ENCODE data around the gene FRMPD1. TPM values are rescaled to one million over a fixed set of nuclear protein-coding genes. Genes with fewer than 3 reads are reported as not detected.
"Not testable (repeated sequence)": the region's sequence is repeated elsewhere in the genome, so short reads cannot be mapped to it uniquely, and the experiment has no call there.

FRMPD1 gene
- total RNA-seq (not detected), polyA plus RNA-seq (not detected)

GRCh38 chr9:37650873-37651768 is at the start of gene FRMPD1:
FRMPD1 (plus strand) TSS chr9:37650954; CDS start chr9:37692642, 41,688 bp downstream.
- peaks cover 25% of the 10 kb centered on the region for H3K27me3 ChIP-seq (ENCODE audit: insufficient read depth, low read length, poor library complexity, severe bottlenecking)
- peak within 1 kb of the TSS; percentile 58 for H3K4me3 ChIP-seq (ENCODE audit: low read length)
- peaks cover 11% of the 10 kb centered on the region for H3K4me1 ChIP-seq (ENCODE audit: insufficient read depth, low read length)
- peak; percentile 21 to 58 (median 40) for DNase-seq
- peaks cover 45 to 76% of the 10 kb centered on the region in 2 donors for H3K27me3 Mint-ChIP-seq
- H3K4me1 Mint-ChIP-seq, result peaks cover 8 to 14% (median 8%) of the 10 kb centered on the region in 3 donors
- H3K36me3 ChIP-seq (ENCODE audit: insufficient read depth, low read length), result no peaks in the 10 kb centered on the region
- POLR2A ChIA-PET, result no interaction called here
- peak within 1 kb of the TSS in 4 of 8 donors; percentile 17 to 70 (median 26) for H3K27ac Mint-ChIP-seq
- CTCF ChIA-PET, result interaction anchor here (1.0 to 1.3 kb wide), 2 partner anchors 30 to 68 kb away, joined by 3 read pairs; no protein-coding TSS in a partner anchor
- H3K9me3 ChIP-seq (ENCODE audit: low read length), result no peaks in the 10 kb centered on the region
- peaks cover 0 to 4% (median 0%) of the 10 kb centered on the region in 3 donors for H3K36me3 Mint-ChIP-seq
- no peak within 1 kb of the TSS for H3K27ac ChIP-seq (ENCODE audit: low read depth, low read length)
- H3K9me3 Mint-ChIP-seq, result peaks cover 0 to 2% (median 0%) of the 10 kb centered on the region in 5 donors
- peak within 1 kb of the TSS; percentile 63 to 88 (median 80) for H3K4me3 Mint-ChIP-seq

GRCh38 chr9:37602061-37602460 is 48.7 kb upstream of the FRMPD1 start:
- DNase-seq; H3K36me3 ChIP-seq (ENCODE audit: insufficient read depth, low read length); POLR2A ChIA-PET; H3K9me3 ChIP-seq (ENCODE audit: low read length); H3K4me3 Mint-ChIP-seq; H3K36me3 Mint-ChIP-seq; H3K27ac Mint-ChIP-seq; H3K4me1 ChIP-seq (ENCODE audit: insufficient read depth, low read length); H3K27ac ChIP-seq (ENCODE audit: low read depth, low read length); H3K27me3 ChIP-seq (ENCODE audit: insufficient read depth, low read length, poor library complexity, severe bottlenecking); H3K4me3 ChIP-seq (ENCODE audit: low read length); H3K4me1 Mint-ChIP-seq; H3K9me3 Mint-ChIP-seq: not testable (repeated sequence)
- CTCF ChIA-PET, result interaction anchor here (1.4 to 1.9 kb wide), 2 partner anchors 9 to 10 kb away, joined by 3 to 8 read pairs; partner anchors contain the start of gene TOMM5
- peaks cover 21 to 38% of the 10 kb centered on the region in 2 donors for H3K27me3 Mint-ChIP-seq

GRCh38 chr9:37602817-37603216 is 47.9 kb upstream of the FRMPD1 start:
- Histone ChIP-seq H3K27me3 (ENCODE audit: insufficient read depth, low read length, poor library complexity, severe bottlenecking) (no peaks in the 10 kb centered on the region), H3K9me3 (ENCODE audit: low read length) (no peaks in the 10 kb centered on the region), H3K4me3 (ENCODE audit: low read length) (no peak overlapping the region), H3K27ac (ENCODE audit: low read depth, low read length) (no peak overlapping the region), H3K36me3 (ENCODE audit: insufficient read depth, low read length) (no peaks in the 10 kb centered on the region), H3K4me1 (ENCODE audit: insufficient read depth, low read length) (no peaks in the 10 kb centered on the region)
- H3K4me1 Mint-ChIP-seq, result peaks cover 0 to 6% (median 0%) of the 10 kb centered on the region in 3 donors
- H3K9me3 Mint-ChIP-seq, result peaks cover 0 to 2% (median 0%) of the 10 kb centered on the region in 5 donors
- H3K36me3 Mint-ChIP-seq, result no peaks in the 10 kb centered on the region
- POLR2A ChIA-PET, result no interaction called here
- no peak for DNase-seq
- H3K4me3 Mint-ChIP-seq, result no peak overlapping the region
- no peak overlapping the region for H3K27ac Mint-ChIP-seq
- CTCF ChIA-PET, result interaction anchor here (1.4 to 1.9 kb wide), 2 partner anchors 9 to 11 kb away, joined by 3 to 8 read pairs; partner anchors contain the start of gene TOMM5
- peaks cover 20 to 40% of the 10 kb centered on the region in 2 donors for H3K27me3 Mint-ChIP-seq

- H3K4me3 Mint-ChIP-seq, result no peak overlapping the region
- no peaks in the 10 kb centered on the region for H3K9me3 ChIP-seq (ENCODE audit: low read length)
- H3K27ac ChIP-seq (ENCODE audit: low read depth, low read length), result no peak overlapping the region
- H3K36me3 Mint-ChIP-seq, result no peaks in the 10 kb centered on the region
- no peak overlapping the region for H3K27ac Mint-ChIP-seq
- H3K4me1 ChIP-seq (ENCODE audit: insufficient read depth, low read length), result no peaks in the 10 kb centered on the region
- POLR2A ChIA-PET, result no interaction called here
- no peak overlapping the region for H3K4me3 ChIP-seq (ENCODE audit: low read length)
- H3K36me3 ChIP-seq (ENCODE audit: insufficient read depth, low read length), result no peaks in the 10 kb centered on the region
- H3K27me3 ChIP-seq (ENCODE audit: insufficient read depth, low read length, poor library complexity, severe bottlenecking), result no peaks in the 10 kb centered on the region
- no peak for DNase-seq
- peaks cover 0 to 2% (median 0%) of the 10 kb centered on the region in 5 donors for H3K9me3 Mint-ChIP-seq
- H3K4me1 Mint-ChIP-seq, result peaks cover 0 to 13% (median 0%) of the 10 kb centered on the region in 3 donors
- peaks cover 20 to 40% of the 10 kb centered on the region in 2 donors for H3K27me3 Mint-ChIP-seq
- CTCF ChIA-PET, result no interaction called here
Measured at GRCh38 chr9:37604296-37604695, 46.5 kb upstream of the FRMPD1 start.

GRCh38 chr9:37608250-37608649 is 42.5 kb upstream of the FRMPD1 start:
- H3K27ac ChIP-seq (ENCODE audit: low read depth, low read length), result no peak overlapping the region
- no peaks in the 10 kb centered on the region for H3K4me1 ChIP-seq (ENCODE audit: insufficient read depth, low read length)
- H3K9me3 ChIP-seq (ENCODE audit: low read length), result no peaks in the 10 kb centered on the region
- POLR2A ChIA-PET, result no interaction called here
- H3K27me3 ChIP-seq (ENCODE audit: insufficient read depth, low read length, poor library complexity, severe bottlenecking), result no peaks in the 10 kb centered on the region
- CTCF ChIA-PET, result no interaction called here
- no peak for DNase-seq
- no peak overlapping the region for H3K4me3 ChIP-seq (ENCODE audit: low read length)
- Mint-ChIP-seq H3K27ac (no peak overlapping the region), H3K36me3 (no peaks in the 10 kb centered on the region), H3K4me1 (peaks cover 0 to 13% (median 0%) of the 10 kb centered on the region in 3 donors), H3K4me3 (no peak overlapping the region), H3K9me3 (no peaks in the 10 kb centered on the region), H3K27me3 (peaks cover 10 to 45% of the 10 kb centered on the region in 2 donors)
- no peaks in the 10 kb centered on the region for H3K36me3 ChIP-seq (ENCODE audit: insufficient read depth, low read length)

- Mint-ChIP-seq H3K36me3 (no peaks in the 10 kb centered on the region), H3K4me3 (no peak overlapping the region), H3K4me1 (peaks cover 0 to 13% (median 0%) of the 10 kb centered on the region in 3 donors), H3K9me3 (no peaks in the 10 kb centered on the region), H3K27me3 (peaks cover 3 to 38% of the 10 kb centered on the region in 2 donors), H3K27ac (peak overlapping the region in 1 of 8 donors; percentile 2)
- no peak for DNase-seq
- no peak overlapping the region for H3K4me3 ChIP-seq (ENCODE audit: low read length)
- ChIA-PET POLR2A (no interaction called here), CTCF (interaction anchor here (1.6 kb wide), 1 partner anchor 15 kb away, joined by 3 read pairs; no protein-coding TSS in a partner anchor)
- H3K9me3 ChIP-seq (ENCODE audit: low read length), result no peaks in the 10 kb centered on the region
- H3K27me3 ChIP-seq (ENCODE audit: insufficient read depth, low read length, poor library complexity, severe bottlenecking), result no peaks in the 10 kb centered on the region
- H3K27ac ChIP-seq (ENCODE audit: low read depth, low read length), result no peak overlapping the region
- H3K4me1 ChIP-seq (ENCODE audit: insufficient read depth, low read length), result no peaks in the 10 kb centered on the region
- H3K36me3 ChIP-seq (ENCODE audit: insufficient read depth, low read length), result no peaks in the 10 kb centered on the region
Measured at GRCh38 chr9:37609735-37610397, 40.9 kb upstream of the FRMPD1 start.

- Mint-ChIP-seq H3K27ac (no peak overlapping the region), H3K27me3 (peaks cover 3 to 36% of the 10 kb centered on the region in 2 donors), H3K4me1 (peaks cover 0 to 13% (median 0%) of the 10 kb centered on the region in 3 donors), H3K9me3 (no peaks in the 10 kb centered on the region), H3K36me3 (no peaks in the 10 kb centered on the region), H3K4me3 (no peak overlapping the region)
- Histone ChIP-seq H3K27me3 (ENCODE audit: insufficient read depth, low read length, poor library complexity, severe bottlenecking) (no peaks in the 10 kb centered on the region), H3K4me3 (ENCODE audit: low read length) (no peak overlapping the region), H3K36me3 (ENCODE audit: insufficient read depth, low read length) (no peaks in the 10 kb centered on the region), H3K4me1 (ENCODE audit: insufficient read depth, low read length) (no peaks in the 10 kb centered on the region), H3K27ac (ENCODE audit: low read depth, low read length) (no peak overlapping the region), H3K9me3 (ENCODE audit: low read length) (no peaks in the 10 kb centered on the region)
- ChIA-PET CTCF (interaction anchor here (1.0 kb wide), 1 partner anchor 9 kb away, joined by 3 read pairs; no protein-coding TSS in a partner anchor), POLR2A (no interaction called here)
- no peak for DNase-seq
Measured at GRCh38 chr9:37611014-37611413, 39.7 kb upstream of the FRMPD1 start.

GRCh38 chr9:37611961-37612360 is 38.8 kb upstream of the FRMPD1 start:
- H3K4me1 ChIP-seq (ENCODE audit: insufficient read depth, low read length), result no peaks in the 10 kb centered on the region
- CTCF ChIA-PET, result interaction anchor here (1.0 kb wide), 1 partner anchor 10 kb away, joined by 3 read pairs; no protein-coding TSS in a partner anchor
- no peaks in the 10 kb centered on the region for H3K9me3 Mint-ChIP-seq
- H3K27me3 ChIP-seq (ENCODE audit: insufficient read depth, low read length, poor library complexity, severe bottlenecking), result no peaks in the 10 kb centered on the region
- no peaks in the 10 kb centered on the region for H3K36me3 Mint-ChIP-seq
- H3K27ac ChIP-seq (ENCODE audit: low read depth, low read length), result no peak overlapping the region
- peaks cover 2 to 36% of the 10 kb centered on the region in 2 donors for H3K27me3 Mint-ChIP-seq
- H3K4me1 Mint-ChIP-seq, result peaks cover 0 to 13% (median 0%) of the 10 kb centered on the region in 3 donors
- no peak overlapping the region for H3K4me3 Mint-ChIP-seq
- H3K9me3 ChIP-seq (ENCODE audit: low read length), result no peaks in the 10 kb centered on the region
- no peak overlapping the region for H3K27ac Mint-ChIP-seq
- no peaks in the 10 kb centered on the region for H3K36me3 ChIP-seq (ENCODE audit: insufficient read depth, low read length)
- POLR2A ChIA-PET, result no interaction called here
- no peak for DNase-seq
- H3K4me3 ChIP-seq (ENCODE audit: low read length), result no peak overlapping the region

Data from CD8-positive, alpha-beta memory T cell (primary cell).